H1 (cell line): ENCODE results near the gene SLC43A2. TPM values are rescaled to one million over a fixed set of nuclear protein-coding genes. Genes with fewer than 3 reads are reported as not detected.

Experiments used
- CTCF ChIA-PET: fragments of 300-600 bp; sonication (Branson Sonifier 250); formaldehyde crosslinking; loops from one replicate; lab custom pipeline; 2021; ENCODE audit not compliant: partially characterized antibody; lab: Charles Lee
- POLR2A ChIA-PET: fragments of 300-600 bp; sonication (Branson Sonifier 250); formaldehyde crosslinking; loops from one replicate; lab custom pipeline; 2021; ENCODE audit warnings: inconsistent platforms; ENCODE audit not compliant: partially characterized antibody; lab: Charles Lee
- DNase-seq, 2 experiments: peaks; one replicate each; pipeline versions ENCODE4 v3.0.0 to v3.0.0-alpha.2; 2010 to 2022; ENCODE audit warnings: low spot score in 2 of 2, low read depth in 1 of 2, mixed read lengths in 1 of 2
- FAIRE-seq: peaks from 2 replicates; lab custom pipeline; 2011; peaks lifted over from hg19 to GRCh38; lab: Jason Lieb, UNC
- H2AFZ ChIP-seq: 2 replicates; pipeline ENCODE4 v1.8.1; 2012; ENCODE audit warnings: low read length, inconsistent platforms
- H2AK5ac ChIP-seq: 2 replicates; pipeline ENCODE4 v1.6.1; 2013; ENCODE audit warnings: low read depth, low read length
- H2BK120ac ChIP-seq: replicated peaks from 2 replicates; pipeline ENCODE3; 2013; ENCODE audit warnings: low read depth, low read length, inconsistent platforms
- H2BK12ac ChIP-seq: 2 replicates; pipeline ENCODE4 v1.6.1; 2013; ENCODE audit warnings: low read depth, low read length
- H2BK15ac ChIP-seq: 2 replicates; pipeline ENCODE4 v1.6.1; 2013; ENCODE audit warnings: low read length
- H2BK20ac ChIP-seq: 2 replicates; pipeline ENCODE4 v1.6.1; 2013; ENCODE audit warnings: low read length
- H2BK5ac ChIP-seq: 2 replicates; pipeline ENCODE4 v1.6.1; 2013; ENCODE audit warnings: low read depth, low read length
- H3K14ac ChIP-seq: 2 replicates; pipeline ENCODE4 v1.6.1; 2013; ENCODE audit warnings: inconsistent platforms; ENCODE audit not compliant: insufficient read length
- H3K18ac ChIP-seq: 2 replicates; pipeline ENCODE4 v1.6.1; 2013; ENCODE audit warnings: low read length; ENCODE audit errors: extremely low read depth
- H3K23ac ChIP-seq: 2 replicates; pipeline ENCODE4 v1.6.1; 2013; ENCODE audit warnings: inconsistent platforms; ENCODE audit not compliant: insufficient read length
- H3K23me2 ChIP-seq: 2 replicates; pipeline ENCODE4 v1.6.1; 2013; ENCODE audit warnings: low read depth, low read length
- H3K27ac ChIP-seq: 2 replicates; pipeline ENCODE4 v1.6.1; 2011; ENCODE audit warnings: low read depth, low read length, inconsistent platforms
- H3K27me3 ChIP-seq, 4 experiments: replicated peaks in 1 of 4; 1 replicate in 1 of 4; 2 replicates in 3 of 4; pipeline versions ENCODE4 v1.6.1 to v1.8.1; 2011 to 2013; ENCODE audit warnings: low read length in 3 of 4, mild to moderate bottlenecking in 3 of 4, inconsistent platforms in 2 of 4, mixed read lengths in 2 of 4, moderate library complexity in 1 of 4; ENCODE audit not compliant: control insufficient read depth in 3 of 4, insufficient read depth in 3 of 4; ENCODE audit errors: extremely low read depth in 1 of 4
- H3K36me3 ChIP-seq, 4 experiments: 2 replicates each; pipeline versions ENCODE4 v1.6.1 to v1.8.1; 2011 to 2013; ENCODE audit warnings: mild to moderate bottlenecking in 4 of 4, low read length in 3 of 4, moderate library complexity in 2 of 4, control low read depth in 1 of 4, inconsistent platforms in 1 of 4; ENCODE audit not compliant: insufficient read depth in 4 of 4, control insufficient read depth in 2 of 4
- H3K4ac ChIP-seq: replicated peaks from 2 replicates; pipeline ENCODE3; 2013; ENCODE audit warnings: low read length, low read depth, mixed read lengths, inconsistent platforms; ENCODE audit not compliant: insufficient read length
- H3K4me1 ChIP-seq, 4 experiments: replicated peaks in 1 of 4; 1 replicate in 1 of 4; 2 replicates in 3 of 4; pipeline versions ENCODE4 v1.6.1 to v1.8.1; 2011 to 2013; ENCODE audit warnings: low read length in 3 of 4, inconsistent platforms in 2 of 4, mixed read lengths in 1 of 4; ENCODE audit not compliant: insufficient read depth in 4 of 4, control insufficient read depth in 3 of 4
- H3K4me2 ChIP-seq, 2 experiments: 2 replicates each; pipeline versions ENCODE4 v1.6.1 to v1.8.1; 2011 to 2013; ENCODE audit warnings: low read depth in 2 of 2, low read length in 2 of 2, control low read depth in 1 of 2, inconsistent platforms in 1 of 2, mild to moderate bottlenecking in 1 of 2; ENCODE audit not compliant: insufficient read depth in 1 of 2
- H3K4me3 ChIP-seq, 4 experiments: fragments of 200-600, 300-600 bp in 1 of 4; sonication (generic), shearing (Covaris generic), sonication (Bioruptor Twin) in 1 of 4; 2 replicates each; pipeline versions ENCODE4 v1.5.1 to v1.8.1; 2011 to 2016; ENCODE audit warnings: low read length in 4 of 4, low read depth in 3 of 4, control low read depth in 2 of 4, inconsistent platforms in 2 of 4, mild to moderate bottlenecking in 2 of 4, mixed read lengths in 1 of 4, moderate library complexity in 1 of 4; ENCODE audit not compliant: insufficient read depth in 2 of 4; ENCODE audit errors: extremely low read depth in 1 of 4
- H3K56ac ChIP-seq: replicated peaks from 2 replicates; pipeline ENCODE3; 2013; ENCODE audit warnings: low read depth, mild to moderate bottlenecking, mixed read lengths, low read length, inconsistent platforms; ENCODE audit not compliant: insufficient read length
- H3K79me1 ChIP-seq: 2 replicates; pipeline ENCODE4 v1.6.1; 2013; ENCODE audit warnings: low read depth, low read length, control low read depth
- H3K79me2 ChIP-seq, 2 experiments: 2 replicates each; pipeline versions ENCODE4 v1.6.1 to v1.8.1; 2012 to 2013; ENCODE audit warnings: low read length in 2 of 2, mild to moderate bottlenecking in 2 of 2, inconsistent platforms in 1 of 2; ENCODE audit not compliant: insufficient read depth in 2 of 2, control insufficient read depth in 1 of 2
- H3K9ac ChIP-seq, 4 experiments: replicated peaks in 1 of 4; 1 replicate in 1 of 4; 2 replicates in 3 of 4; pipeline versions ENCODE4 v1.6.1 to v1.8.1; 2011 to 2013; ENCODE audit warnings: low read depth in 3 of 4, low read length in 3 of 4, control low read depth in 2 of 4, mild to moderate bottlenecking in 2 of 4, moderate library complexity in 2 of 4, inconsistent platforms in 1 of 4; ENCODE audit errors: extremely low read depth in 1 of 4
- H3K9me3 ChIP-seq, 2 experiments: 2 replicates each; pipeline versions ENCODE4 v1.6.1 to v1.8.1; 2012 to 2013; ENCODE audit warnings: mild to moderate bottlenecking in 2 of 2, moderate library complexity in 2 of 2, control low read depth in 1 of 2, inconsistent platforms in 1 of 2, low read depth in 1 of 2, low read length in 1 of 2, mixed read lengths in 1 of 2; ENCODE audit not compliant: insufficient read depth in 2 of 2
- H4K20me1 ChIP-seq, 2 experiments: replicated peaks in 1 of 2; 2 replicates each; pipeline versions ENCODE3 to v1.8.1; 2011 to 2013; ENCODE audit warnings: inconsistent platforms in 2 of 2, low read length in 2 of 2, mild to moderate bottlenecking in 1 of 2; ENCODE audit not compliant: insufficient read depth in 2 of 2, control insufficient read depth in 1 of 2
- H4K5ac ChIP-seq: 2 replicates; pipeline ENCODE4 v1.6.1; 2013; ENCODE audit warnings: low read length, low read depth, mixed read lengths, inconsistent platforms; ENCODE audit not compliant: insufficient read length
- H4K8ac ChIP-seq: 2 replicates; pipeline ENCODE4 v1.8.0; 2013; ENCODE audit warnings: mild to moderate bottlenecking, moderate library complexity, low read length, inconsistent platforms; ENCODE audit not compliant: insufficient read depth; ENCODE audit errors: extremely low read depth
- H4K91ac ChIP-seq: replicated peaks from 2 replicates; pipeline ENCODE3; 2013; ENCODE audit warnings: low read length, mixed read lengths, inconsistent platforms; ENCODE audit not compliant: insufficient read length
- BRCA1 ChIP-seq: IDR thresholded peaks from 2 replicates; pipeline ENCODE4 v1.6.1; 2012; ENCODE audit warnings: low read depth, low read length, improper control_type of control experiment
- CBX8 ChIP-seq: fragments of 300-800, 300-1000 bp; sonication (generic); IDR thresholded peaks from 2 replicates; pipeline ENCODE4 v1.7.1; 2016; ENCODE audit warnings: low read depth, low read length, borderline replicate concordance
- EP300 ChIP-seq, 2 experiments: IDR thresholded peaks; 1 replicate in 1 of 2; 2 replicates in 1 of 2; pipeline ENCODE4 v1.6.1; 2011 to 2012; ENCODE audit warnings: low read depth in 2 of 2, low read length in 2 of 2, mild to moderate bottlenecking in 2 of 2, borderline replicate concordance in 1 of 2, inconsistent platforms in 1 of 2, moderate library complexity in 1 of 2
- EZH2 ChIP-seq: fragments of 200-600 bp; sonication (generic); IDR thresholded peaks from 2 replicates; pipeline ENCODE4 v1.7.1; 2012; ENCODE audit warnings: low read depth, mild to moderate bottlenecking, moderate library complexity, low read length, inconsistent platforms; ENCODE audit not compliant: severe bottlenecking
- HDAC2 ChIP-seq, 2 experiments: fragments of 300-600 bp in 1 of 2; sonication (generic) in 1 of 2; IDR thresholded peaks; 2 replicates each; pipeline ENCODE4 v1.6.1; 2011 to 2012; ENCODE audit warnings: low read depth in 2 of 2, low read length in 2 of 2, mild to moderate bottlenecking in 2 of 2, moderate library complexity in 2 of 2, borderline replicate concordance in 1 of 2, inconsistent platforms in 1 of 2
- HDAC6 ChIP-seq: IDR thresholded peaks from one replicate; pipeline ENCODE4 v1.7.1; 2012; ENCODE audit warnings: low read depth, mild to moderate bottlenecking, inconsistent platforms, low read length, moderate library complexity
- POLR2AphosphoS5 ChIP-seq: IDR thresholded peaks from 2 replicates; pipeline ENCODE4 v1.6.1; 2011; ENCODE audit warnings: low read depth, low read length
- RBBP5 ChIP-seq: IDR thresholded peaks from 2 replicates; pipeline ENCODE4 v1.7.1; 2012; ENCODE audit warnings: low read depth, mild to moderate bottlenecking, inconsistent platforms, low read length, moderate library complexity, borderline replicate concordance
- SP4 ChIP-seq: IDR thresholded peaks from 2 replicates; pipeline ENCODE4 v1.6.1; 2012; ENCODE audit warnings: low read length, inconsistent platforms
- SRF ChIP-seq: IDR thresholded peaks from 2 replicates; pipeline ENCODE4 v1.6.1; 2011; ENCODE audit warnings: mild to moderate bottlenecking, low read depth, low read length, moderate library complexity
- WGBS, 2 experiments: shearing (Covaris generic) in 1 of 2; methylation state at CpG; one replicate each; pipeline versions ENCODE4 v1.1.6 to v1.1.7; 2013 to 2015; ENCODE audit warnings: low lambda C conversion rate in 2 of 2, mixed read lengths in 2 of 2, inconsistent platforms in 1 of 2, low coverage in 1 of 2, missing lambda C conversion rate in 1 of 2; ENCODE audit not compliant: insufficient replicate concordance in 2 of 2, insufficient coverage in 1 of 2, insufficient read length in 1 of 2; ENCODE audit errors: extremely low coverage in 1 of 2, missing lambda C conversion rate in 1 of 2; 5-methylcytosine and 5-hydroxymethylcytosine counted together
- polyA plus RNA-seq, 7 experiments: library from polyadenylated mRNA; depleted of rRNA in 3 of 7; stranded (reverse) in 5 of 7; unstranded in 2 of 7; fragments of >200 nt in 5 of 7; fragments of 200-250 nt in 2 of 7; gene quantifications; 1 replicate in 5 of 7; 2 replicates in 1 of 7; 4 replicates in 1 of 7; pipeline versions ENCODE4 v1.2.1 to v1.2.3, GENCODE V29; 2011 to 2013; ENCODE audit warnings: missing spikeins in 2 of 7, mixed read lengths in 2 of 7
- total RNA-seq: library from RNA; stranded (reverse); fragmentation: NEBNext Ultra II Directional; extraction: Animal tissue kit (Norgen Biotek cat#: 25700); gene quantifications from 2 replicates; pipeline ENCODE4 v1.2.1, GENCODE V29; 2021
- TF ChIP-seq, protein P1 (sequence below): IDR thresholded peaks from 2 replicates; pipeline ENCODE4 v1.6.1; 2012; ENCODE audit warnings: low read length, inconsistent platforms

Gene SLC43A2
- total and polyA plus RNA-seq, 2 of the 8 experiments (the other 6 are each of a cell fraction or from before 2014, with no cell fraction given): 6.6 to 10.5 TPM

DNA sequence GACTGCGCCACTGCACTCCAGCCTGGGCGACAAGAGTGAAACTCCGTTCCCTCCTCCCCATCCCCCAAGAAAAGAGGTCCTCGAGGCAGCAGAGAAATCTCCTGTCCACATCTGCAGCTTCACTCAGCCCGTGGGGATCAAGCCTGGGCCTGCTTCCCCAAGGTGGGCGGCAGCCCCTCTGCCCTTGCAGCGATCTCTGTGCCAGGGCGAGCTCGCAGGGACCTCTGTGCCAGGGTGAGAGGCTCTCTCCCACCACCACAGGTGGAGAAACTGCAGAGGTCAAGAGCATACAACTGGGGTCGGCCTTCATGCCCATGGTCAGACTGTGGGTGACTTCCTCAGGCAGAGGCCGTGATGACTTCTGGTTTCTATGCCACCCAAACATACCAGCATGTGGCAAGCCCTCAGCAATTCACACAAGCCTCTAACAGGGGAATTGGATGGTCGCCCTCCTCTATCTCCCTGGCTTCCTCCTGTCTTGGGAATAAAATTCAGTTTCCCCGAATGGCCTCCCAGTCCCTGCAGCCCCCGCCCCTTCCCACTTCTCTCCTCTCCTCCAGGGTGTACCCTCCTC is 5.5 kb downstream of the SLC43A2 start:
- Histone ChIP-seq H3K23ac (no peak overlapping the region), H3K4me2 (no peak overlapping the region), H3K27me3 (peaks cover 0 to 6% (median 2%) of the 10 kb centered on the region in 4 experiments; a peak in 4 of 7 replicates), H3K14ac (no peak overlapping the region), H3K4ac (no peak overlapping the region), H3K79me1 (no peaks in the 10 kb centered on the region), H2BK5ac (no peak overlapping the region), H4K91ac (no peak overlapping the region), H4K20me1 (peaks cover 0 to 4% of the 10 kb centered on the region in 2 experiments), H2BK120ac (no peak overlapping the region), H2BK15ac (0 out of 2 replicates have a peak overlapping the region, but pooled peaks have one; percentile 18), H3K79me2 (no peaks in the 10 kb centered on the region), H4K8ac (no peak overlapping the region), H3K4me3 (no peak overlapping the region), H3K56ac (no peak overlapping the region), H3K36me3 (no peaks in the 10 kb centered on the region), H3K9ac (no peak overlapping the region), H2BK12ac (no peak overlapping the region), H3K27ac (no peak overlapping the region), H3K23me2 (peaks cover 6% of the 10 kb centered on the region), H2AK5ac (no peak overlapping the region), H2AFZ (no peak overlapping the region), H3K18ac (no peak overlapping the region), H3K9me3 (no peaks in the 10 kb centered on the region), H3K4me1 (peaks cover 0 to 11% (median 4%) of the 10 kb centered on the region in 4 experiments; a peak in 6 of 7 replicates), H4K5ac (no peak overlapping the region), H2BK20ac (no peak overlapping the region)
- FAIRE-seq (no peak), DNase-seq (no peak)
- 94% methylated on average over 14 of the region's 14 CpGs; no CpG with 5 or more reads in 1 of the 2 experiments for WGBS, 2 experiments
- ChIA-PET CTCF (interaction anchor here (0.6 to 14.5 kb wide), 5 partner anchors 9 to 252 kb away, joined by 3 to 146 read pairs (median 4); no protein-coding TSS in a partner anchor), POLR2A (interaction anchor here (1.5 to 2.5 kb wide), 2 partner anchors 49 to 88 kb away, joined by 3 to 7 read pairs; no protein-coding TSS in a partner anchor)
- TF ChIP-seq BRCA1 (no peak), EP300 (IDR thresholded peaks at IDR 0.05; ENCODE audit: borderline replicate concordance in 1 of 2, low read depth in 2 of 2, low read length in 2 of 2) (no peak), POLR2AphosphoS5 (no peak), SRF (no peak), HDAC2 (IDR thresholded peaks at IDR 0.05; ENCODE audit: borderline replicate concordance in 1 of 2, low read depth in 2 of 2, low read length in 2 of 2) (no peak), SP4 (no peak), HDAC6 (no peak), CBX8 (no peak), EZH2 (no peak), RBBP5 (no peak)
- TF ChIP-seq, protein P1, sequence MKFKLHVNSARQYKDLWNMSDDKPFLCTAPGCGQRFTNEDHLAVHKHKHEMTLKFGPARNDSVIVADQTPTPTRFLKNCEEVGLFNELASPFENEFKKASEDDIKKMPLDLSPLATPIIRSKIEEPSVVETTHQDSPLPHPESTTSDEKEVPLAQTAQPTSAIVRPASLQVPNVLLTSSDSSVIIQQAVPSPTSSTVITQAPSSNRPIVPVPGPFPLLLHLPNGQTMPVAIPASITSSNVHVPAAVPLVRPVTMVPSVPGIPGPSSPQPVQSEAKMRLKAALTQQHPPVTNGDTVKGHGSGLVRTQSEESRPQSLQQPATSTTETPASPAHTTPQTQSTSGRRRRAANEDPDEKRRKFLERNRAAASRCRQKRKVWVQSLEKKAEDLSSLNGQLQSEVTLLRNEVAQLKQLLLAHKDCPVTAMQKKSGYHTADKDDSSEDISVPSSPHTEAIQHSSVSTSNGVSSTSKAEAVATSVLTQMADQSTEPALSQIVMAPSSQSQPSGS: no peak
